ENCODE data around the gene RNH1. TPM values are rescaled to one million over a fixed set of nuclear protein-coding genes. Genes with fewer than 3 reads are reported as not detected.

The RNH1 gene
- total RNA-seq, 1 experiment from 2014 or later: 60.0 TPM

- H2AK5ac ChIP-seq (ENCODE audit: insufficient read length, low read length): no peak overlapping the region
Measured at GRCh38 chr11:553988-554340, 46.9 kb upstream of the RNH1 start.

More at GRCh38 chr11:553988-554340, 46.9 kb upstream of the RNH1 start:
- no peaks in the 10 kb centered on the region for H3K79me2 ChIP-seq (ENCODE audit: insufficient read depth, low read length)
- H3K23me2 ChIP-seq (ENCODE audit: insufficient read length, low read depth, low read length, poor library complexity, severe bottlenecking): peaks cover 7% of the 10 kb centered on the region
- peaks cover 3 to 8% of the 10 kb centered on the region in 2 experiments for H3K4me1 Mint-ChIP-seq
- no peaks in the 10 kb centered on the region; a peak in 2 of 5 replicates for H3K9me3 Mint-ChIP-seq
- H3K56ac ChIP-seq (ENCODE audit: insufficient read length, low read depth, low read length): no peak overlapping the region
- no peaks in the 10 kb centered on the region for H3K9me3 ChIP-seq (ENCODE audit: control insufficient read depth, low read depth, low read length)
- WGBS (ENCODE audit: extremely low coverage, insufficient read length, low lambda C conversion rate): no CpG with 5 or more reads among the region's 11 CpGs
- no peaks in the 10 kb centered on the region for H4K20me1 ChIP-seq (ENCODE audit: control insufficient read depth, insufficient read depth, insufficient read length)
- H3K27ac ChIP-seq (ENCODE audit: insufficient read length, low read depth, low read length): no peak overlapping the region
- H3K27me3 Mint-ChIP-seq (ENCODE audit: low read depth): peaks cover 32% of the 10 kb centered on the region
- H3K9ac ChIP-seq (ENCODE audit: extremely low read depth, insufficient read length, low read length): no peak overlapping the region
- no peak overlapping the region for H2BK12ac ChIP-seq (ENCODE audit: insufficient read length, low read depth, low read length)
- no peak overlapping the region for H2BK5ac ChIP-seq (ENCODE audit: insufficient read length, low read length)
- no peak overlapping the region for H4K8ac ChIP-seq (replicated peaks; ENCODE audit: insufficient read length, low read depth, low read length)
- no peak overlapping the region for H3T11ph ChIP-seq (ENCODE audit: low read length)
- H3K23ac ChIP-seq (ENCODE audit: insufficient read length, low read depth, low read length): no peak overlapping the region
- DNase-seq: no peak
- peaks cover 5% of the 10 kb centered on the region; the same call in 1 of the 2 replicates for H3K27me3 ChIP-seq (ENCODE audit: insufficient read depth, low read length)
- no peak overlapping the region for H2BK15ac ChIP-seq (ENCODE audit: low read depth, low read length)
- H3K14ac ChIP-seq (ENCODE audit: insufficient read depth, low read length): no peak overlapping the region; the same call in 1 of the 2 replicates
- TF ChIP-seq CTCF (conservative IDR thresholded peaks at IDR 0.05): no peak
- H4K91ac ChIP-seq (ENCODE audit: insufficient read length, low read depth, low read length): no peak overlapping the region
- no peak overlapping the region for H2AFZ ChIP-seq (ENCODE audit: low read length)
- H3K18ac ChIP-seq (ENCODE audit: insufficient read length, low read depth, low read length): no peak overlapping the region
- no peak overlapping the region for H3K4me2 ChIP-seq (ENCODE audit: insufficient read depth, insufficient read length, low read length)
- no peak overlapping the region for H3K4me3 Mint-ChIP-seq
- no peak overlapping the region for H3K27ac Mint-ChIP-seq
- no peak overlapping the region for H4K5ac ChIP-seq (ENCODE audit: insufficient read length, low read depth, low read length)
- H3K79me1 ChIP-seq (ENCODE audit: insufficient read depth, low read depth, low read length, poor library complexity, severe bottlenecking): no peaks in the 10 kb centered on the region
- H2BK120ac ChIP-seq (ENCODE audit: low read depth, low read length, poor library complexity, severe bottlenecking): no peak overlapping the region
- H3K4ac ChIP-seq (ENCODE audit: low read depth, low read length): no peak overlapping the region
- no peak overlapping the region for H2BK20ac ChIP-seq (ENCODE audit: low read depth, low read length, poor library complexity, severe bottlenecking)
- H3K36me3 Mint-ChIP-seq (ENCODE audit: insufficient read depth in 1 of 3, low read depth in 3 of 3): peaks cover 0 to 2% (median 0%) of the 10 kb centered on the region in 3 experiments; a peak in 4 of 7 replicates
- H3K4me1 ChIP-seq (ENCODE audit: insufficient read depth, low read length): no peaks in the 10 kb centered on the region
